ENCODE results near the gene PIGM.

- TF ChIP-seq, protein P1, sequence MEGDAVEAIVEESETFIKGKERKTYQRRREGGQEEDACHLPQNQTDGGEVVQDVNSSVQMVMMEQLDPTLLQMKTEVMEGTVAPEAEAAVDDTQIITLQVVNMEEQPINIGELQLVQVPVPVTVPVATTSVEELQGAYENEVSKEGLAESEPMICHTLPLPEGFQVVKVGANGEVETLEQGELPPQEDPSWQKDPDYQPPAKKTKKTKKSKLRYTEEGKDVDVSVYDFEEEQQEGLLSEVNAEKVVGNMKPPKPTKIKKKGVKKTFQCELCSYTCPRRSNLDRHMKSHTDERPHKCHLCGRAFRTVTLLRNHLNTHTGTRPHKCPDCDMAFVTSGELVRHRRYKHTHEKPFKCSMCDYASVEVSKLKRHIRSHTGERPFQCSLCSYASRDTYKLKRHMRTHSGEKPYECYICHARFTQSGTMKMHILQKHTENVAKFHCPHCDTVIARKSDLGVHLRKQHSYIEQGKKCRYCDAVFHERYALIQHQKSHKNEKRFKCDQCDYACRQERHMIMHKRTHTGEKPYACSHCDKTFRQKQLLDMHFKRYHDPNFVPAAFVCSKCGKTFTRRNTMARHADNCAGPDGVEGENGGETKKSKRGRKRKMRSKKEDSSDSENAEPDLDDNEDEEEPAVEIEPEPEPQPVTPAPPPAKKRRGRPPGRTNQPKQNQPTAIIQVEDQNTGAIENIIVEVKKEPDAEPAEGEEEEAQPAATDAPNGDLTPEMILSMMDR (IDR thresholded peaks at IDR 0.05): no peak
- no peak for TF ChIP-seq POLR2A (IDR thresholded peaks at IDR 0.05)
- no peak for TF ChIP-seq EP300 (IDR thresholded peaks at IDR 0.05)
These were observed 12.9 kb downstream of the PIGM start for GRCh38 chr1:160018900-160019299.
